HG03095 (cell line): ENCODE results near the gene SLC11A1.

Source experiments
- ATAC-seq: cut with Tn5 transposase; IDR thresholded peaks from one replicate; pipeline ENCODE4 v1.9.1; 2021; ENCODE audit warnings: moderate library complexity; ENCODE audit not compliant: unreplicated experiment

Gene SLC11A1

DNA sequence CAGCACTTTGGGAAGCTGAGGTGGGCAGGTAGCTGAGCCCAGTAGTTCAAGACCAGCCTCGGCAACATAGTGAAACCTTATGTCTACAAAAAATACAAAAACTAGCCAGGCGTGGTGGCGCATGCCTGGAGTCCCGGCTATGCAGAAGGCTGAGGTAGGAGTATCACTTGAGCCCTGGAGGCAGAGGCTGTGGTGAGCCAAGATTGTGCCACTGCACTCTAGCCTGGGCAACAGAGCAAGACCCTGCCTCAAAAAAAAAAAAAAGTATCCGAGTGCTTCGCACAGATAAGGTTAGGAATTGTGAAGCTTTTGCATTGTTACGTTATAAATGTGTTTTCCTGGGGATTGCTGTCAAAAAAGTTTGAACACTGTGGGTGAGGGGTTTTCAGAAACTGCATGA, 21.7 kb downstream of the SLC11A1 start:
- no peak for ATAC-seq

DNA sequence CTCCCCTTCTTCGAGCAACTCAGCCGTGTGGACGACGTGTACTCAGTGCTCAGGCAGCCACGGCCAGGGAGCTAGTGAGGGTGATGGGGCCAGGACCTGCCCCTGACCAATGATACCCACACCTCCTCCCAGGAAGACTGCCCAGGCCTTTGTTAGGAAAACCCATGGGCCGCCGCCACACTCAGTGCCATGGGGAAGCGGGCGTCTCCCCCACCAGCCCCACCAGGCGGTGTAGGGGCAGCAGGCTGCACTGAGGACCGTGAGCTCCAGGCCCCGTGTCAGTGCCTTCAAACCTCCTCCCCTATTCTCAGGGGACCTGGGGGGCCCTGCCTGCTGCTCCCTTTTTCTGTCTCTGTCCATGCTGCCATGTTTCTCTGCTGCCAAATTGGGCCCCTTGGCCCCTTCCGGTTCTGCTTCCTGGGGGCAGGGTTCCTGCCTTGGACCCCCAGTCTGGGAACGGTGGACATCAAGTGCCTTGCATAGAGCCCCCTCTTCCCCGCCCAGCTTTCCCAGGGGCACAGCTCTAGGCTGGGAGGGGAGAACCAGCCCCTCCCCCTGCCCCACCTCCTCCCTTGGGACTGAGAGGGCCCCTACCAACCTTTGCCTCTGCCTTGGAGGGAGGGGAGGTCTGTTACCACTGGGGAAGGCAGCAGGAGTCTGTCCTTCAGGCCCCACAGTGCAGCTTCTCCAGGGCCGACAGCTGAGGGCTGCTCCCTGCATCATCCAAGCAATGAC, 22.4 kb downstream of the SLC11A1 start:
- no peak for ATAC-seq

DNA sequence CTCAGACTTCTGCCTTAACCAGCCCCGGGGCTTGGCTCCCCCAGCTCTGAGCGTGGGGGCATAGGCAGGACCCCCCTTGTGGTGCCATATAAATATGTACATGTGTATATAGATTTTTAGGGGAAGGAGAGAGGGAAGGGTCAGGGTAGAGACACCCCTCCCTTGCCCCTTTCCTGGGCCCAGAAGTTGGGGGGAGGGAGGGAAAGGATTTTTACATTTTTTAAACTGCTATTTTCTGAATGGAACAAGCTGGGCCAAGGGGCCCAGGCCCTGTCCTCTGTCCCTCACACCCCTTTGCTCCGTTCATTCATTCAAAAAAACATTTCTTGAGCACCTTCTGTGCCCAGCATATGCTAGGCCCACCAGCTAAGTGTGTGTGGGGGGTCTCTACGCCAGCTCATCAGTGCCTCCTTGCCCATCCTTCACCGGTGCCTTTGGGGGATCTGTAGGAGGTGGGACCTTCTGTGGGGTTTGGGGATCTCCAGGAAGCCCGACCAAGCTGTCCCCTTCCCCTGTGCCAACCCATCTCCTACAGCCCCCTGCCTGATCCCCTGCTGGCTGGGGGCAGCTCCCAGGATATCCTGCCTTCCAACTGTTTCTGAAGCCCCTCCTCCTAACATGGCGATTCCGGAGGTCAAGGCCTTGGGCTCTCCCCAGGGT, 23.1 kb downstream of the SLC11A1 start:
- ATAC-seq = no peak

DNA sequence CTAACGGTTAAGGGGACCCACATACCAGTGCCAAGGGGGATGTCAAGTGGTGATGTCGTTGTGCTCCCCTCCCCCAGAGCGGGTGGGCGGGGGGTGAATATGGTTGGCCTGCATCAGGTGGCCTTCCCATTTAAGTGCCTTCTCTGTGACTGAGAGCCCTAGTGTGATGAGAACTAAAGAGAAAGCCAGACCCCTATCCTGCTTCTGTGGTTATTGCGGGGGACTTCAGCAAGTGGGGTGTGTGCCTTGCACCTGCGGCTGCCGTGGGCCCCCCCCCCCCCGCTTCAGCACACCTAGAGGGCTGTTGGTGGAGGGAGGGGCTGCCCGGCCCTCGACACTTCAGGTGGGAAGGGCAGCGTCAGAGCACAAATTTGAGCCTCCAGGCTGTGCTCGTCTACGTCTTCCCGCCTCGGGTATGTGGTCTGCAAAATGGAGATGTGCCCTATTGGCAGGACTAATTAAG, 23.7 kb downstream of the SLC11A1 start:
- peak; percentile 14 for ATAC-seq

DNA sequence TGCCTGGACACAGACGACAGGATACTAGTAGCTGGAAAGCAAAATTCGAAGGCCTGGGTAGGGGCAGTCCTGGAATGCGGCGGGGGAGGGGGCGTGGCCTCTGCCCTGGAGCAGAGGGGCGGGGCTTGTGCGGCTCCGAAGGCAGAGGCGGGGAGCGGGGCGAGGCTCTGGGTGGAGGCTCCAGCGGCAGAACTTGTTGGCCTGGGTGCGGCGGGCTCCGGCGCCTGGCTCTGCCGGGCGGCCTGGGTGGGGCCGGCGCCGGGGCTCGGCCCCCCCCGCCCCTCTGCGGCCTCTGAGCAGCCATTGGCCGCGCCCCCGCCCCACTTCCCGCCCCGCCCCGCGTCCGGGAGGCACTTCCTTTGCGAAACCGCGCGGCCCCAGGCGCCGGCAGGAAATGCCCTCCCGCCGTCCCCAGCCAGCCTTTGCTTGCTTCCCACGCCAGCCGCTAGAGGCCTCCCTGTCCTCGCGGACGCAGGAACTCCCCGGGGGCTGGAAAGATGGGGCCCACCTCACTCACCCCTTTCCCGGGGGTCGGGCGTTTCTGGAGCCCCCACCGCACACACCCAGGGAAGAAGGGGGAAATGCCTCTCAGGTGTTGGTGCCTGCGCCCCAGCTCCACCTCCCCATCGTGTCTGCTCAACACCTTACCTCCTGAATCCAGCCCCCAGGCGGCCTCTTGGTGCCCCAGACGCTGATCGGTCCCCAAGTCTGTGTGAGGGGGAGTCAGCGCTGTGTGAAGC, 24.3 kb downstream of the SLC11A1 start:
- peak; percentile 73 for ATAC-seq

DNA sequence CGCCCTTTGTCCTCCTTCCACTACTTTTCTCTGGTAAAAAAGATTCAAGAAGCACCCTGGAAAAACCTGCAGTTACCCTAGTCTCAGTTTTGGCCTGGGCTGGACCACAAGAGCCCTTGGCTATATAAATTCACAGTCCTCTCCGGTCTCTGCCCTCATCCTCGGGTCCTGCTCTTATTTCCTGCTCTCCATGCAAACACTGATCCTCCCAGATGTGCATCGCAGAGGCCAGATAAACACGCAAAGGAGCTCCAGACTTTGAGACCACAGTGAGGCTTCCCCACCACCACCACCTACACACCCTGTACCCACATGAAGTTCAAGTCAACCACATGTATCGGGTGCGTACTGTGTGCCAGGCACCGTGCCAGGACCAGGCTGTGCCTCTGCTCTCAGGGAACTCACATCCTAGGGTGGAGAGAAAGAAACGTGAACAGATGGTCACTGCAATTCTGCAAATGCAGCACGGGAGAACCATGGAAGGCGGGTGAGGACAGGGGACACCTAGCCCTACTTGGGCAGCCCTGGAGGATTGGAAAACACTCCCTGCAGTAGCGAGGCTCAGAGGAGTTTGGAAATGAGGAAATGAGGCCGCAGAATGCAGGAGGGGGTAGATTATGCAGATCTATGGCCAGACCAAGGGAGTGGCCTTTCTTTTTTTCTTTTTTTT, 25.0 kb downstream of the SLC11A1 start:
- ATAC-seq = no peak

DNA sequence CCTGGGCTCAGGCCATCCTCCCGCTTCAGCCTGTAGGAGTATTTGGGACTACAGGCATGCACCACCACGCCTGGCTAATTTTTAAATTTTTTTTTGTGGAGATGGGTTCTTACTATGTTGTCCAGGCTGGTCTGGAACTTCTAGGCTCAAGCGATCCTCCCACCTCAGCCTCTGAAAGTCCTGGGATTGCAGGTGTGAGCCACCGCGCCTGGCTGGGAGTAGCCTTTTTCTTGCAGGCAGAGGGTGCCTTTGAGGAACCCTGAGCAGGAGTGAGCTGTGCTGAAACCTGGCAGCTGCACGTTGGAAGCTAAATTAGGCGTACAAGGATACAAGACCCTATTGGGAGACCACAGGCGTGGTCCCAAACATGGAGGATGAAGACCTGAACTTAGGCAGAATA, 25.6 kb downstream of the SLC11A1 start:
- ATAC-seq = no peak

DNA sequence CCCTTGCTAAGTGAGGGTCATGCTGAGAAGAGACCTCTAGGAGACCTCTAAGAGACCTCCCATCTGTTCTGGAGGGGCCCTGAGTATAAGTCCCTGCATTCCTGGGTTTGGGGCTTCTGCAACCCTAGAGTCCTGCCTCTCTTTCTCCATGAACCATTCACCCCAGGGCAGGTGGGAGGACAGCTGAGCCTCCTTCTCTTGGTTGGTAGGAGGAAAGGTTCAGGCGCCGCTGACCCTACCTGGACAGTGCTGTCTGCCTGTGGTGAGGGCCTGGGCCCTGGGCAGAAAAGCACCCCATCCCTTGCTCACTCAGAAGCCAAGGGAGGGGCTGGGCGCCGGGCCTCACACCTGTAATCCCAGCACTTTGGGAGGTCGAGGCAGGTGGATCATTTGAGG, 36.2 kb downstream of the SLC11A1 start:
- no peak for ATAC-seq

DNA sequence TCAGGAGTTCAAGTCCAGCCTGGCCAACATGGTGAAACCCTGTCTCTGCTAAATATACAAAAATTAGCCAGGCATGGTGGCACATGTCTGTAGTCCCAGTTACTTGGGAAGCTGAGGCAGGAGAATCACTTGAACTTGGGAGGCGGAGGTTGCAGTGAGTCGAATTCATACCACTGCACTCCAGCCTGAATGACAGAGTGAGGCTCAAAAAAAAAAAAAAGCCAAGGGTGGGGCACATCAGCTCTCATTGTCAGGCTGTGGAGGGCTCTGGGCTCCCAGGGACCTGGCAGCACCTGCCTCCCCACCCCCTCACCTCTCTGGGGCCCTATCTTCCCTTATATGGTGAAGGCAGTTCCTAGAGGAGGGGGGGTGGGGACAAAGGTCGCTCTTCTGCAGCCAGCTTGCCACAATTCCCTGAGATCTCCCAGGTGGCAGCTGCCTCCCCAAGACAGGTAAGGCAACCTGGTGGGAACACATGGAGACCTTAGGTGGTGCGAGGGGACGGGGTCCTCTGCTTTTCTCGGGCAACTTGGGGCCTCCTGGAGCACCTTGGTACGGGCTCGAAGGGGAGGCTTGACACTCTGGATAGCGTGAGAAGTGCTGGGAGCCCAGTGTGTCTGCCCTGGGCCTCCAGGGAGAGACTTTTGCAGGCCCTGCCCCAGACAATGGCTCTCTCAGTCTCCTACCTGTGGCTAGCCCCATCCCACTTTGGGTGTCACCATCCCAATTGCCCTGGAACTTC, 36.8 kb downstream of the SLC11A1 start, which contains the start of gene VIL1:
Gene VIL1 (plus strand): TSS at position 407 of the 742 bp plus-strand sequence. CDS start 4,656 bp downstream, outside the sequence.
- ATAC-seq = no peak

DNA sequence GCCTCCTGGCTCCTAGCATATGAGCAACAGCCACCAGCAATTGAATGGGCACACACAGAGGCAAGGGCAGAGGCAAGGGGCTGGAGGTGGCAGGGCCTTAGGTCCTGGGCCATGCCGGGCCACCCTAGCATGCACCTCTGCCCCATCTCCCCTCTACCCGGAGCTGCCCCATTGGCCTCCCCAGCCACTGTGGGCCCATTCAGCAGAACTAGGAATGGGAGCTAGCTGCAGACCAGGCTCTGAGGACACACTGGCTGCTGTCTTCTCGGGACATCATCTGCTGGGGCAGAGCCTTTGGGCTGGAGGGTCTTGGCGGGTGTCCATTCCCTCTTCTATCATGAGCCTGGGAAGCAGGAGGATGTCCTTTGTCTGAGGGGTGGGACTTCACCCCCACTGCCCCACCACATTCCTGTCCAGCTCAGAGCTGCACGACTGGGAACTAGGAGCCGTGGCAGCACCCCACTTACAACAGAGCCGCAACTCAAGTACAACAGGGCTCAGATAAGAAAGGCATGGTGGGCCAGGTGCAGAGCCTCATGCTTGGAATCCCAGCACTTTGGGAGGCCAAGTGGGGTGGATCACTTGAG, 37.6 kb downstream of the SLC11A1 start:
- ATAC-seq = no peak

DNA sequence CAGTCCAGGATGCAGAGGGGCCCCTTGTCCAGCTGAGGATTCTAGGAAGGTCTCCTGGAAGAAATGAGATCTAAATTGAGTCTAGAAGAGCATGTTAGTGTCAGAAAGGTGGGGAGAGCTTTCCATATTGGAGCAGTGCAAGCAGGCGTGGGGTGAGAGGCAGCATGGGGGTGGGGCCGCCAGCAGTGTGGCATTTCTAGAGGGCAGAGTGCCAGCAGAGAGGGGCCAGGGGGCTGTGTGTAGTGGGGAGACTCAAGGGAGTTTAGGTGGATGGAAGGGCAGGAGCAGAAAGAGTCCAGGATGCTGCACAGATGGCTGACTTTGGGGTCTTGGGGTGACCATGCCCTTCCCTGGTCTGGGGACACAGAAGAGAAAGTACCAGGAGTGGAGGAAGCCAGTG, 39.0 kb downstream of the SLC11A1 start:
- no peak for ATAC-seq

DNA sequence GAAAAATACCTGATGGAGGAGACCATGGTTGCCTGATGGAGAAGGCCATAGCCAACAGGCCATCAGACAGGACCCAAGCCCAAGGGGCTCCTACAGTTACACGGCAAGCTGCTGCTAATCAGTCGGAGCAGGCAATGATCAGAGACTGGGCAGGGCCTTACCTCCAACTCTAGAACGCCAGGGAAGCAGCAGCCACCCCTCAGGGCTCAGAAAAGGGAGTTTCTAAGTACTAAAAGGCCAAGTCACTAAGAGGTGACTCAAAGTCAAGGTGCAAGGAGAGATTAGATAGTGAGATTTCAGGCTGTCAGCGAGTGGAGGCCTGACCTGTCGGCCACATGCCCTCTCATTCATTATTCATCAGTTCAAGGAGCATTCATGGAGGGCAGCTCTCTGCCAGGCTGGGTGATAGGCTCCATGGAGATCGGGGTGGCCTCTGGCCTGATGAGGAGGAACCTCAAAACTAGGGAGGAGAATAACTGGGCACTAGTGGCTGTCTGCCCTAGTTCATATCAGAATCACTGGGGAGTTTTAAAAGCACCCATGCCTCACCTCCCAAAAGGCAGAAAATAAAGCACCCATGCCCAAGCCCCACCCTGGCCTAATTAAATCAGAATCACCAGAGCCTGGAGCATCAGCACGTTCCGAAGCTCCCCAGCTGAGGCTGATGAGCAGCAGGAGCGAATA, 40.5 kb downstream of the SLC11A1 start:
- ATAC-seq = no peak

DNA sequence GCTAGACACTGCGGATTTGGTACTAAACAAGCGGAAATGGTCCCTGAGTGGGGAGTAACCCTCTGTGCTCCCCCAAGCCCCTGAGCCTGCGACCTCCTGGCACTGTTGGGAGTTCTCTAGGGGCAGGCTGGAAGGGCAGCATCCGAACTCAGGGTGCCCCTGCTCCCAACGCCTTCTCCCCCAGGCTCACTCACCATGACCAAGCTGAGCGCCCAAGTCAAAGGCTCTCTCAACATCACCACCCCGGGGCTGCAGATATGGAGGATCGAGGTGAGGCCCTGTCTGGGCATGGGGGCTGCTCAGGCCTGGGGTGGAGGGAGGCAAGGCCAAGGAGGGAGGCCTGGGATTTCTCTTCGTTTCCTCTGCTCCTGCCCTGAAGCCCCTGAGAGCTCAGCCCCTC, 41.5 kb downstream of the SLC11A1 start:
- ATAC-seq = no peak

DNA sequence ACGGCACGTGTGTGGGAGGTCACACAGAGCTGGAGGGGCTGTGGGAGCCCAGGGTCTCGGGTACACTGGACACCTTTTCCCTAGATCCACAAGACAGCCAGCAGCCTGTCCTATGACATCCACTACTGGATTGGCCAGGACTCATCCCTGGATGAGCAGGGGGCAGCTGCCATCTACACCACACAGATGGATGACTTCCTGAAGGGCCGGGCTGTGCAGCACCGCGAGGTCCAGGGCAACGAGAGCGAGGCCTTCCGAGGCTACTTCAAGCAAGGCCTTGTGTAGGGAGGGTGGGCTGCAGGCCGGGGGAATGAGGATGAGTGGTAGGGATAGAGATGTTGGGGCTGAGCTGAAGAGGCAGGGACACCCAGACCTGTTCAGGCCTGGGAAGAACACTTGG, 43.5 kb downstream of the SLC11A1 start:
- ATAC-seq = no peak

DNA sequence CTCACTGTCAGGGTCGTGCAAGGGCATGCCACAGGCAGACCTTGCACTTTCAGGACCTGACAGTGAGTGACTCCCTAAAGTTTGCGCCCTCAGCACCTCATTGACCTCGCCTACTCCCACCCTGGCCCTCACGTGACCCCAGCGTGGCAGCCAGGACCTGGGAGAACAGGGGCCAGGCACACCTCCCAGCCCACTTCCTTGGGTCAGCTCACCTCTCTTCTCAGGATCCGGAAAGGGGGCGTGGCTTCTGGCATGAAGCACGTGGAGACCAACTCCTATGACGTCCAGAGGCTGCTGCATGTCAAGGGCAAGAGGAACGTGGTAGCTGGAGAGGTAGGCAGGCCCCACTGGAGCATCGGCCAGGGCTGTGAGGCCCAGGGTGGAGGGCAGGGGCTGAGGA, 45.7 kb downstream of the SLC11A1 start:
- ATAC-seq = no peak

DNA sequence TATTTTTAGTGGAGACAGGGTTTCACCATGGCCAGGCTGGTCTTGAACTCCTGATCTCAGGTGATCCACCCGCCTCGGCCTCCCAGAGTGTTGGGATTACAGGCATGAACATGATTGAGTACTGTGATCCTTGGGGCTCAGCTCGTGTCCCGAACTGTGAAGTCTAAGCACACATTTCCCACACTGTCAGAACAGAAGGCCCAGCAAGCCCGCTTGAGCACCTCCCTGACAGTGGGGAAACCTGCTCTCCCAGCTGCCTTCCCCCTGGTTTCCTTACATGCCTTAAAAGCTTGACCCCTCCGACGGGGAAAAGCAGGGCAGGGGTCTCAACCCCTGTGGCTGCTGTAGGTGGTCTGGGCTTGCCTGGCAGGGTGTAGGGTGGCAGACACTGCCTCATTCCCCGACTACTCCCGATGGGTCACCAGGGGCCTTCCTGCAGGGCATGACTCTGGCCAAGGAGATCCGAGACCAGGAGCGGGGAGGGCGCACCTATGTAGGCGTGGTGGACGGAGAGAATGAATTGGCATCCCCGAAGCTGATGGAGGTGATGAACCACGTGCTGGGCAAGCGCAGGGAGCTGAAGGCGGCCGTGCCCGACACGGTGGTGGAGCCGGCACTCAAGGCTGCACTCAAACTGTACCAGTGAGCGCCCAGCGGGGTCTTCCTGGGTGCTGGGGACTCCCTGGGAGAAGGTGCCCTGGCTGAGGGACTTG, 46.9 kb downstream of the SLC11A1 start:
- ATAC-seq = no peak

DNA sequence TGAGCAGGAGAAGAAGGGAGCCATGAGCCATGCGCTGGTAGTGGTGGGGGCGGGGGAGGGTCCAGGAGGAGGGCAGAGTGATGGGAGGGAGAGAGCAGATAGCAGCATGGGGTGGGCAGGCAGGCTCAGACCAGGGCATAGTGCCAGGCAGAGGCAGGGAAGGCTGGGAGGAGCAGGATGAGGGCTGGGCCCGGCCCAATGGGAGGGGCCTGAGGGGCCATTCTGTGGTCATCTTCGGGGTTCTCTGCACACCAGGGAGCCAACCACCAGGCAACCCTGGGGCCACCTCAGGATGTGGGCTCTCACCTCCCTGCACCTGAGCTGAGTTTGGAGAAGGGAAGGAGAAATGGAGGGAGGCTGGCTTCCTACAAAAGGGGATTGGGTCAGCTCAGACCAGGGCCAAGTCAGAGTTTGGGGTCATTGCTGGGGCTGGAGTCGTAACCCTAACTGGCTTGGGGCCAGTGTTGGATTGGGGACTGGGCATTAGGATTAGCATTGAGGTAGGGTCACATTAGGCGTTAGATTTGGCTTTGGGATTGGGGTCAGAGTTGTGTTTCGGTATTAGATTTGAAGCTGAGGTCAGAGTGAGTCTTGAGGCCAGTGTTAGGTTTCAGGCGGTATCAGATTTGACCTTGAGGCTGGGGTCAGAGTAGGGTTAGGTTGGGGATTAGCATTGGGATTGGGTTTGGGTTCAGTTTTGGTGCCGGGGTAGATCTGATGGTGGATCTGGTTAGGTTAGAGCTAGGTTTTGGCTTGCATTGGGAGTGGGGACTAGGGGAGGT, 48.0 kb downstream of the SLC11A1 start:
- ATAC-seq = no peak

DNA sequence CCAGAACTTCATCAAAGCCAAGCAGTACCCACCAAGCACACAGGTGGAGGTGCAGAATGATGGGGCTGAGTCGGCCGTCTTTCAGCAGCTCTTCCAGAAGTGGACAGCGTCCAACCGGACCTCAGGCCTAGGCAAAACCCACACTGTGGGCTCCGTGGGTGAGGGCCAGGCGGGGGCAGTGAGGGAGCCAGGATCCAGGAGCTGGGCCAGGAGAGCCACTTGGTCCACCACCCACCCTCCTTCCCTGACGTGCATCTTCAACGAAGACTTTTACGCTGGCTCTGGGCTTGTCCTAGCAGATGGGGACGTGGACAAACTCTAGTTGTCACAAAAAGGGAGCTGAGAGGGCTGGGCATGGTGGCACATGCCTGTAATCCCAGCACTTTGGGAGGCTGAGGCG, 48.6 kb downstream of the SLC11A1 start:
- ATAC-seq = no peak
